Astrocyte (in vitro differentiated cells and primary cell): Measurements from ENCODE around the gene GALR1. TPM values are rescaled to one million over a fixed set of nuclear protein-coding genes. Genes with fewer than 3 reads are reported as not detected.

Experiments
- DNase-seq: peaks from one replicate; pipeline ENCODE4 v3.0.0-alpha.2; 2010; ENCODE audit warnings: low read depth
- FAIRE-seq: peaks from 2 replicates; lab custom pipeline; 2011; peaks lifted over from hg19 to GRCh38; lab: Jason Lieb, UNC
- H2AFZ ChIP-seq: 2 replicates; pipeline ENCODE4 v1.6.0; 2012; ENCODE audit warnings: low read depth, low read length, inconsistent platforms
- H3K27ac ChIP-seq: 2 replicates; pipeline ENCODE4 v1.5.1; 2011; ENCODE audit warnings: low read depth, low read length, inconsistent platforms
- H3K27me3 ChIP-seq: 2 replicates; pipeline ENCODE4 v1.6.0; 2011; ENCODE audit warnings: low read length, inconsistent platforms; ENCODE audit not compliant: insufficient read depth
- H3K36me3 ChIP-seq: 2 replicates; pipeline ENCODE4 v1.5.1; 2011; ENCODE audit warnings: low read length, inconsistent platforms; ENCODE audit not compliant: insufficient read depth
- H3K4me1 ChIP-seq: 2 replicates; pipeline ENCODE4 v1.5.1; 2011; ENCODE audit warnings: low read length, inconsistent platforms; ENCODE audit not compliant: insufficient read depth
- H3K4me2 ChIP-seq: 2 replicates; pipeline ENCODE4 v1.6.0; 2012; ENCODE audit warnings: low read length, inconsistent platforms
- H3K4me3 ChIP-seq: 2 replicates; pipeline ENCODE4 v1.5.1; 2011; ENCODE audit warnings: low read depth, mild to moderate bottlenecking, low read length, inconsistent platforms; ENCODE audit not compliant: insufficient read depth
- H3K79me2 ChIP-seq: 2 replicates; pipeline ENCODE4 v1.6.0; 2012; ENCODE audit warnings: mild to moderate bottlenecking, low read length, inconsistent platforms; ENCODE audit not compliant: insufficient read depth
- H3K9ac ChIP-seq: 2 replicates; pipeline ENCODE4 v1.6.0; 2012; ENCODE audit warnings: mild to moderate bottlenecking, low read length, inconsistent platforms
- H3K9me3 ChIP-seq: 2 replicates; pipeline ENCODE4 v1.5.1; 2012; ENCODE audit warnings: low read depth, mild to moderate bottlenecking, low read length, inconsistent platforms; ENCODE audit not compliant: insufficient read depth
- H4K20me1 ChIP-seq: 2 replicates; pipeline ENCODE4 v1.6.0; 2012; ENCODE audit warnings: low read length, inconsistent platforms; ENCODE audit not compliant: insufficient read depth
- H3K27ac Mint-ChIP-seq: one replicate; pipeline ENCODE4 v1.8.0; 2021; ENCODE audit warnings: mild to moderate bottlenecking, mixed read lengths; ENCODE audit not compliant: unreplicated experiment
- H3K27me3 Mint-ChIP-seq: one replicate; pipeline ENCODE4 v1.8.0; 2021; ENCODE audit warnings: low read depth, mixed read lengths; ENCODE audit not compliant: unreplicated experiment
- H3K36me3 Mint-ChIP-seq: one replicate; pipeline ENCODE4 v1.8.0; 2021; ENCODE audit warnings: low read depth, mixed read lengths; ENCODE audit not compliant: unreplicated experiment
- H3K4me1 Mint-ChIP-seq: one replicate; pipeline ENCODE4 v1.8.0; 2021; ENCODE audit warnings: low read depth, mixed read lengths; ENCODE audit not compliant: unreplicated experiment
- H3K4me3 Mint-ChIP-seq: one replicate; pipeline ENCODE4 v1.8.0; 2021; ENCODE audit warnings: mild to moderate bottlenecking, moderate library complexity, mixed read lengths; ENCODE audit not compliant: unreplicated experiment
- H3K9me3 Mint-ChIP-seq: one replicate; pipeline ENCODE4 v1.8.0; 2021; ENCODE audit warnings: mild to moderate bottlenecking, mixed read lengths; ENCODE audit not compliant: unreplicated experiment
- CTCF ChIP-seq: IDR thresholded peaks from 2 replicates; pipeline ENCODE4 v1.5.1; 2011; ENCODE audit warnings: low read depth, mild to moderate bottlenecking, inconsistent platforms, low read length, moderate library complexity; ENCODE audit not compliant: insufficient read depth
- EZH2 ChIP-seq: IDR thresholded peaks from 2 replicates; pipeline ENCODE4 v1.6.1; 2012; ENCODE audit warnings: mild to moderate bottlenecking, low read length, inconsistent platforms; ENCODE audit not compliant: insufficient read depth
- total RNA-seq: library from RNA; stranded (reverse); gene quantifications from 2 replicates; pipeline ENCODE4 v1.2.1, GENCODE V29; 2021

Gene GALR1
- total RNA-seq, 1 donor from 2014 or later, result not detected

GRCh38 chr18:77254711-77255405 is 5.2 kb downstream of the GALR1 start:
- Mint-ChIP-seq H3K36me3 (no peaks in the 10 kb centered on the region), H3K4me3 (no peak overlapping the region), H3K27me3 (peaks cover 54% of the 10 kb centered on the region), H3K4me1 (peaks cover 3% of the 10 kb centered on the region), H3K27ac (no peak overlapping the region), H3K9me3 (no peaks in the 10 kb centered on the region)
- Histone ChIP-seq H4K20me1 (no peaks in the 10 kb centered on the region), H3K9me3 (no peaks in the 10 kb centered on the region), H3K9ac (no peak overlapping the region), H2AFZ (no peak overlapping the region), H3K4me2 (no peak overlapping the region), H3K4me1 (no peaks in the 10 kb centered on the region), H3K27ac (no peak overlapping the region), H3K36me3 (no peaks in the 10 kb centered on the region), H3K27me3 (peaks cover 30% of the 10 kb centered on the region), H3K4me3 (no peak overlapping the region), H3K79me2 (no peaks in the 10 kb centered on the region)
- DNase-seq (no peak), FAIRE-seq (no peak)
- TF ChIP-seq EZH2, result no peak
- TF ChIP-seq CTCF, result no peak

GRCh38 chr18:77255426-77256105 is 5.9 kb downstream of the GALR1 start:
- Mint-ChIP-seq H3K27ac (no peak overlapping the region), H3K27me3 (peaks cover 53% of the 10 kb centered on the region), H3K4me3 (no peak overlapping the region), H3K9me3 (no peaks in the 10 kb centered on the region), H3K36me3 (no peaks in the 10 kb centered on the region), H3K4me1 (peaks cover 2% of the 10 kb centered on the region)
- Histone ChIP-seq H3K4me2 (no peak overlapping the region), H3K36me3 (no peaks in the 10 kb centered on the region), H2AFZ (no peak overlapping the region), H3K27ac (no peak overlapping the region), H3K4me1 (no peaks in the 10 kb centered on the region), H4K20me1 (no peaks in the 10 kb centered on the region), H3K4me3 (no peak overlapping the region), H3K79me2 (no peaks in the 10 kb centered on the region), H3K27me3 (peaks cover 28% of the 10 kb centered on the region), H3K9me3 (no peaks in the 10 kb centered on the region), H3K9ac (no peak overlapping the region)
- DNase-seq, result no peak
- no peak for FAIRE-seq
- no peak for TF ChIP-seq CTCF
- TF ChIP-seq EZH2, result no peak
